Body of pancreas (tissue), 4 donors: ENCODE measurements around the gene ST7L.

ENCODE experiments used
- POLR2A ChIP-seq, 3 donors: fragments of 450-650 bp; IDR thresholded peaks; one replicate each; pipeline ENCODE4 v1.6.1; 2016; ENCODE audit warnings: antibody characterized with exemption in 3 of 3, mild to moderate bottlenecking in 2 of 3
- TF ChIP-seq, protein P1 (sequence below), 7 experiments: fragments of 450-650 bp in 4 of 7; fragments of 200-600 bp in 3 of 7; sonication (generic) in 3 of 7; IDR thresholded peaks; one replicate each; pipeline ENCODE4 v1.5.1; 2016 to 2019; ENCODE audit warnings: antibody characterized with exemption in 7 of 7

DNA sequence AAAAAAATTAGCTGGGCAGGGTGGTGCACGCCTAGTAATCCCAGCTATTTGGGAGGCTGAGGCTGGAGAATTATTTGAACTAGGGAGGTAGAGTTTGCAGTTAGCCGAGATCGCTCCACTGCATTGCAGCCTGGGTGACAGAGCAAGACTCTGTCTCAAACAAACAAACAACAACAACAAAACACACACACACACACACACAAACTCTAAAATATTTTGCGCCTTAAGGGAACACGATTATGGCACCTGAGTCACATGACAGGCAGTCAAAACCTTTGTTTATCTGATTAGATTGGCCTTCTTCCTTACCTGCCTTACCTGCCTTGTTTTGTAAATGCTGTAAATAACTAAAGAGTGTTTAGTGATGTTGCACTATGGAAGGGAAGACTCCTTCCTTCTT lies 130.8 kb downstream of the ST7L start:
- TF ChIP-seq, protein P1, sequence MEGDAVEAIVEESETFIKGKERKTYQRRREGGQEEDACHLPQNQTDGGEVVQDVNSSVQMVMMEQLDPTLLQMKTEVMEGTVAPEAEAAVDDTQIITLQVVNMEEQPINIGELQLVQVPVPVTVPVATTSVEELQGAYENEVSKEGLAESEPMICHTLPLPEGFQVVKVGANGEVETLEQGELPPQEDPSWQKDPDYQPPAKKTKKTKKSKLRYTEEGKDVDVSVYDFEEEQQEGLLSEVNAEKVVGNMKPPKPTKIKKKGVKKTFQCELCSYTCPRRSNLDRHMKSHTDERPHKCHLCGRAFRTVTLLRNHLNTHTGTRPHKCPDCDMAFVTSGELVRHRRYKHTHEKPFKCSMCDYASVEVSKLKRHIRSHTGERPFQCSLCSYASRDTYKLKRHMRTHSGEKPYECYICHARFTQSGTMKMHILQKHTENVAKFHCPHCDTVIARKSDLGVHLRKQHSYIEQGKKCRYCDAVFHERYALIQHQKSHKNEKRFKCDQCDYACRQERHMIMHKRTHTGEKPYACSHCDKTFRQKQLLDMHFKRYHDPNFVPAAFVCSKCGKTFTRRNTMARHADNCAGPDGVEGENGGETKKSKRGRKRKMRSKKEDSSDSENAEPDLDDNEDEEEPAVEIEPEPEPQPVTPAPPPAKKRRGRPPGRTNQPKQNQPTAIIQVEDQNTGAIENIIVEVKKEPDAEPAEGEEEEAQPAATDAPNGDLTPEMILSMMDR (IDR thresholded peaks at IDR 0.05) = no peak
- TF ChIP-seq POLR2A (IDR thresholded peaks at IDR 0.05) = no peak
